Measurements from ENCODE around the gene C11orf16. TPM values are rescaled to one million over a fixed set of nuclear protein-coding genes. Genes with fewer than 3 reads are reported as not detected.
A peak's percentile ranks its signal among the peaks of the same experiment; 100 is the strongest.

The C11orf16 gene
- total RNA-seq, 1 donor from 2014 or later: not detected

DNA sequence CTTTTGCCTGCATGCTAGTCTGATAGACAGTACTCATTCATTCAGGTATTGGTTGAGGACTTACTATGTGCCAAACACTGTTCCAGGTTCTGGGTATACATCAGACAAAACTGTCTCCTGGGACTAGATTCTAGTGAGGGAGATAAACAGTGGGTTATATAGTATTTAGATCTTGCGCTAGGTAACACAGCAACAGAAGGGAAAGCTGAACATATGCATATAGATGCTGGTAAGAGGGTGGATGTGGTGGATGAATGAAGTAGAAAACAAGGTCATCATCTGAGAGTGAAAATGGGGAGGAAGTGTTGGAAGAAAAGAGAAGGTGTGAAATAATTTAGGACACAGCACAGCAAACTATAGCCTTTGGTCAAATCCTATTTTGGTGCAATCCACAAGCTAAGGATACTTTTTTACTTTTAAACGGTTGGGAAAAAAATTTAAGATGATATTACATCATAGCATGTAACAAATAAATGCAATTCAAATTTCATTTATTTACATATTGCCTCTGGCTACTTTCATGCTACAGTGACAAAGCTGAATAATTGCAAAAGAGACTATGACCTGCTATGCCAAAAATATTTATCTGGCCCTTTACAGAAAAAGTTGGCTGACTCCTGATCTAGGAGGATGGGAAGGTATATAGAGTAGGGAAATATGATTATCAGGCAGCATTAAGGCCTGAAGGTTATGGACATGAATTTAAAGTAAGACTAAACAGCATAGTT lies 38.6 kb upstream of the C11orf16 start:
- Mint-ChIP-seq H3K27ac (no peak overlapping the region), H3K4me3 (no peak overlapping the region), H3K4me1 (ENCODE audit: unreplicated experiment) (no peaks in the 10 kb centered on the region), H3K36me3 (peaks cover 5% of the 10 kb centered on the region), H3K9me3 (no peaks in the 10 kb centered on the region), H3K27me3 (no peaks in the 10 kb centered on the region)
- TF ChIP-seq, protein P1, sequence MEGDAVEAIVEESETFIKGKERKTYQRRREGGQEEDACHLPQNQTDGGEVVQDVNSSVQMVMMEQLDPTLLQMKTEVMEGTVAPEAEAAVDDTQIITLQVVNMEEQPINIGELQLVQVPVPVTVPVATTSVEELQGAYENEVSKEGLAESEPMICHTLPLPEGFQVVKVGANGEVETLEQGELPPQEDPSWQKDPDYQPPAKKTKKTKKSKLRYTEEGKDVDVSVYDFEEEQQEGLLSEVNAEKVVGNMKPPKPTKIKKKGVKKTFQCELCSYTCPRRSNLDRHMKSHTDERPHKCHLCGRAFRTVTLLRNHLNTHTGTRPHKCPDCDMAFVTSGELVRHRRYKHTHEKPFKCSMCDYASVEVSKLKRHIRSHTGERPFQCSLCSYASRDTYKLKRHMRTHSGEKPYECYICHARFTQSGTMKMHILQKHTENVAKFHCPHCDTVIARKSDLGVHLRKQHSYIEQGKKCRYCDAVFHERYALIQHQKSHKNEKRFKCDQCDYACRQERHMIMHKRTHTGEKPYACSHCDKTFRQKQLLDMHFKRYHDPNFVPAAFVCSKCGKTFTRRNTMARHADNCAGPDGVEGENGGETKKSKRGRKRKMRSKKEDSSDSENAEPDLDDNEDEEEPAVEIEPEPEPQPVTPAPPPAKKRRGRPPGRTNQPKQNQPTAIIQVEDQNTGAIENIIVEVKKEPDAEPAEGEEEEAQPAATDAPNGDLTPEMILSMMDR (conservative IDR thresholded peaks at IDR 0.05): no peak
- no peak for DNase-seq (ENCODE audit: extremely low spot score, unreplicated experiment)

DNA sequence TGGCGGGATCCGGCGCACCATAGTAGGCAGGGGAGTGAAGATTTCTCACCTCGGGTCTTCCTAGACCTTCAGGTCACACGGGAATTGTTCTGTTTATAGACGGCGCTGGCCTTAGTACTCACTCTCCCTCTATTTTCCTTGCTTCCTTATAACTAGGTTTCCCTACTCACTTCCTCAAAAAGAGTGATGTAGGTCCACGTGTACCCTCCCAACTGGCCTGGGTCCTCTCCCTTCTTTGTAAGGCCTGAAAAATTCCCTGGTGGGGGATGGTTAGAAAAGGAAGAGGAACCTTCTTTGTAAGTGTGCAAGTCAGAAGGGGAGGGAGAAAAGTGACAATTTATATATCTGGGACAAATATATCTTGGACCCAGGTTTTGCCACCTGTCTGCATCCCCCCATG lies 34.4 kb upstream of the C11orf16 start:
- no peaks in the 10 kb centered on the region for H3K9me3 Mint-ChIP-seq
- H3K4me3 Mint-ChIP-seq: peak overlapping the region; percentile 65
- H3K27ac Mint-ChIP-seq: no peak overlapping the region
- H3K36me3 Mint-ChIP-seq: no peaks in the 10 kb centered on the region
- TF ChIP-seq, protein P1 (conservative IDR thresholded peaks at IDR 0.05): no peak
- peaks cover 18% of the 10 kb centered on the region for H3K4me1 Mint-ChIP-seq (ENCODE audit: unreplicated experiment)
- H3K27me3 Mint-ChIP-seq: no peaks in the 10 kb centered on the region
- no peak for DNase-seq (ENCODE audit: extremely low spot score, unreplicated experiment)

DNA sequence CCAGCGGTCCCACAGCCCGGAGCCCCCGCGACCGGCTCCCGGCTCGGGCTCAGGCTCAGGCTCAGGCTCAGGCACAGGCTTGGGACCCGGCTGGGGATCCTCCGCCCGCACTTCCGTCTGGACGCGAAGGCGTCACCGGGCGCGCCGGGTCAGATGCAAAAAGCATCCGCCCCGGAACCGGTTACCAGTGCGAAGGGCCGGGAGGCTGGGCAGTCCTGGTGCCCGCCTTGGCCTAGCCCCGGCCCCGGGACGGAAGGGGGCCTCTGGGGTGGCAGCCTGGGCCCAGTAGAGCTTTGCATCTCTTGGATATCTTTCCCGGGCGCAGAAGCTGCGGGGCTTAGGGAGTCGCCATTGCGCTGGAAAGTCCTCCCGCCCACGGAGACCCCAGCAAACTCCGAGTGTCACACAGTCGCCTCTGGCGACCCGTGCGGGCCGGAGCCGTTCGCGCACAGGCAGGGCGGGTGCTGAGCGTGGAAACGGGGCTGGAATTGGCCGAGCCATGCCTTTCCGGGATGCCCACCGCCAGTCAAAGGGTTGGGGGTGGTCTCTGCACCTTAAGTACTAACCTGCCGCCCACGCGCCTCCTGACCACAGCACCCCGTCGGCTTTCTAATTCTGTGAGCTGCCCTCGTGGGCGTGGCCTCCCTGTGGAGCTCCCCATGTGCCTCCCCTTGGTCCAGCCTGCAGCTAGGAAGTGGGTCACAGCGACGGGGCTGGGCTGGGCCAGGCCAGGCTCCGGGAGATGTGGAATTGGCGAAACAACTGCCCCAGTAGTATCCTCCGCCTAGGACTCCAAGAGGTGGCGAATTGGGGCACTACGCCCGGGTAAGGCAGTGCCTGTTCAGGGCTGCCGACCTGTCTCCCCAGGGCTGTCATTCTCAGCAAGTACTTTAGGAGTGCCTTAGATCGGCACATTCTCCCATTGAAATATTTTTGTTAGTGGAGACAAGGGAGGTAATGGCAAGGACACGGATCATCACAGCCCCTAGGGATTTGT lies 31.9 kb upstream of the C11orf16 start, which contains the start of gene TMEM9B:
Gene TMEM9B (minus strand): TSS at position 119 of the 997 bp plus-strand sequence. CDS start 129 bp downstream, outside the sequence.
- Mint-ChIP-seq H3K9me3 (no peaks in the 10 kb centered on the region), H3K27ac (peak within 1 kb of the TSS; percentile 92), H3K27me3 (no peaks in the 10 kb centered on the region), H3K4me1 (ENCODE audit: unreplicated experiment) (peaks cover 18% of the 10 kb centered on the region), H3K4me3 (peak within 1 kb of the TSS; percentile 95), H3K36me3 (no peaks in the 10 kb centered on the region)
- TF ChIP-seq, protein P1 (conservative IDR thresholded peaks at IDR 0.05): peak; percentile 15
- DNase-seq (ENCODE audit: extremely low spot score, unreplicated experiment): peak; percentile 88

DNA sequence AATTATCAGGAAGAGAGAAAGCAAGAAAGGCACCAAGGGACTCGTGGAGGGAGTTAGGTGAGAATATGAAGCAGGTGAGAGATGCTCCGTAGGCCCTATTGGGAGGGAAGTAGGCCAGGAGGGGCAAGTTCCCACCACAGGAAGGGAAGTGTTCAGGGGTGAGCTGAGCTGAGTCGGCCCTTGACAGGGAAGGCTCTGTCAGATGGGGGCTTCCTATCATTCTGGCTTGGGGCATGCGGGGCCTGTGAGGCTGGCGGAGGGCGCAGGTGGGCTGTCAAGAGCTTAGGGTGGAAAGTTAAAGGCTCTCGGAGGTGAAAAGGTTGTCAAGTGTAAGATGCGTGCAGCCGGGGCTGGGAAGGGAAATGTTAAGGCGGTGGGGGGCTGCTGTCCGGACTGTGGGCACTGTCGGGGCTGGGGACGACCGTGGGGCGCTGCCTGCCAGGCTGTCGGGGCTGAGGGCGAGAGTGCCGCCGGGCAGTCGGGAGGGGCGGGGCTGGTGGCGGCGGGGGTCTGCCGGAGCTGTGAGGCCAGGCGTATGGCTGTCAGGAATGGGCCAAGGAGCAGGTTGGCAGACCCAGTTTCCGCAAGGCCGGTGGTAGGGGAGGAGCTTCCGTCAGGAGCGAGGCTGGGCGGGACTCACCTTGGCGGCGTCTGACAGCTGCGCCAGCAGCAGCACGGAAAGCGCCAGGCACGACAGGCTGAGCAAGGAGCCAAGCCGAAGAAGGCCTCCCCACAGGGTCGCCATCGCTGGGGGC lies 31.0 kb upstream of the C11orf16 start:
- Mint-ChIP-seq H3K4me1 (ENCODE audit: unreplicated experiment) (peaks cover 18% of the 10 kb centered on the region), H3K36me3 (no peaks in the 10 kb centered on the region), H3K9me3 (no peaks in the 10 kb centered on the region), H3K27ac (peak overlapping the region; percentile 92), H3K4me3 (peak overlapping the region; percentile 95), H3K27me3 (no peaks in the 10 kb centered on the region)
- peak; percentile 73 for DNase-seq (ENCODE audit: extremely low spot score, unreplicated experiment)
- TF ChIP-seq, protein P1 (conservative IDR thresholded peaks at IDR 0.05): no peak

DNA sequence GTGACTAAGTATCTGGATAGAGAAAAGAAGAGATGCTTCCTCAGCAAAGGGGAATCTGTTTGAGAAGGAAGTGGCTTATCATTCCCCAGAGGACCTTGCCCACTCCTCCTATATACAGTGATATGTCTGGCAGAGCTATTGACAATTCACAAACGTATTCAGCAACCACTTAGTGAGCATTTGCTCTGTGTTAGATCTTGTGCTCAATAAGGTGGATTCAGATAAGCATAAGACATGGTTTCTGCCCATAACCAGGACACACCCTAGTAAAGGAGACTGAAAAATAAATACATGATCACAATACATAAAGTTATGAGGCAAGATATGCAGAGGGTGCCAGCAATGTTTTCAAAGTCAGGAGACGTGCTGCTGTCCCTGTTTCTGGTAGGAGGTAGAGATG lies 30.1 kb upstream of the C11orf16 start:
- Mint-ChIP-seq H3K4me3 (peak overlapping the region; percentile 95), H3K27me3 (no peaks in the 10 kb centered on the region), H3K27ac (peak overlapping the region; percentile 92), H3K36me3 (no peaks in the 10 kb centered on the region), H3K4me1 (ENCODE audit: unreplicated experiment) (peaks cover 18% of the 10 kb centered on the region), H3K9me3 (no peaks in the 10 kb centered on the region)
- DNase-seq (ENCODE audit: extremely low spot score, unreplicated experiment): no peak
- TF ChIP-seq, protein P1 (conservative IDR thresholded peaks at IDR 0.05): no peak
